ENCODE data around the gene EDIL3.

EDIL3 gene

DNA sequence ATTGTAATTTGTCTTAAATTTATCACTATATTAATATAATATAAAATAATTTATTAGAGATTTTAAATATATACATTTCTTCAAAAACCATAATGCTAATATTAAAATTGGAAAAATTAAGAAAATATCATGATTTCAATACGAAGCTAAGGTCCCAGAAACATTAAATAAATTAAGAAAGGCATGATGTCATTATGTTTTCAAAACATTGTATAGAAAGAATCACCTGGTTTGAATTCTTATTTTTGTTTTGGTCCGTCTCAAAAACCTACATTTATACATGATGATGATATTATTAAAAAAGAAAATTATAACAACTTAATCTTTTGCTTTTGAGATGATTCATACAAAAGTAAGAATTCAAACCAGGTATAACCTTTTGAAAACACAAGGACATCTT lies 8.2 kb upstream of the EDIL3 start:
- no peak overlapping the region for H3K9ac ChIP-seq (ENCODE audit: low read depth, low read length)
- H3K4me3 ChIP-seq (ENCODE audit: low read depth, low read length) = no peak overlapping the region
- no peaks in the 10 kb centered on the region for H3K27me3 ChIP-seq (ENCODE audit: control insufficient read depth, insufficient read depth, low read length)
- H3K36me3 ChIP-seq (ENCODE audit: control insufficient read depth, insufficient read depth, low read length) = no peaks in the 10 kb centered on the region
- H3K9me3 ChIP-seq (ENCODE audit: control insufficient read depth, insufficient read depth, low read length) = no peaks in the 10 kb centered on the region
- H3K4me1 ChIP-seq (ENCODE audit: control insufficient read depth, insufficient read depth, low read length) = no peaks in the 10 kb centered on the region

DNA sequence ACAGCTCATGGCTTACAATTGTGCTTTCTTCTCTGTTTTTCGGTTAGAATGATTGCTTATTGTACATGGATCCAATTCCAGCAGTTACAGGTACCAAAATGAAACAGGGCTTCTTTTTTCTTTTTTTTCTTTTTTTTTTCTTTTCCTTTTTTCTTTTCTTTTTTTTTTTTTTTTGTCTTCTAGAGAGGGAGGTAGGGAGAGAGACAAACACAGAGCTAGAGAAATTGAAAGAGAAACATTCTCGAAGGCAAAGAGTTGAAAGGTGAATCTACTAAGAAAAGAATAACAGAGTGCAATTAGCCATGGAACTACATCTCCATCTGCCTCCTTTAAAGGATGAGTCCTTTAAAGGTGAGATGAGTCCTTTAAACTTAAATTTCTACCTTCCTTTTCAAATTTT lies 1.0 kb upstream of the EDIL3 start:
- Histone ChIP-seq H3K36me3 (ENCODE audit: control insufficient read depth, insufficient read depth, low read length) (no peaks in the 10 kb centered on the region), H3K4me3 (ENCODE audit: low read depth, low read length) (peak overlapping the region; percentile 74), H3K27me3 (ENCODE audit: control insufficient read depth, insufficient read depth, low read length) (no peaks in the 10 kb centered on the region), H3K4me1 (ENCODE audit: control insufficient read depth, insufficient read depth, low read length) (peaks cover 4% of the 10 kb centered on the region), H3K9me3 (ENCODE audit: control insufficient read depth, insufficient read depth, low read length) (no peaks in the 10 kb centered on the region), H3K9ac (ENCODE audit: low read depth, low read length) (no peak overlapping the region)

DNA sequence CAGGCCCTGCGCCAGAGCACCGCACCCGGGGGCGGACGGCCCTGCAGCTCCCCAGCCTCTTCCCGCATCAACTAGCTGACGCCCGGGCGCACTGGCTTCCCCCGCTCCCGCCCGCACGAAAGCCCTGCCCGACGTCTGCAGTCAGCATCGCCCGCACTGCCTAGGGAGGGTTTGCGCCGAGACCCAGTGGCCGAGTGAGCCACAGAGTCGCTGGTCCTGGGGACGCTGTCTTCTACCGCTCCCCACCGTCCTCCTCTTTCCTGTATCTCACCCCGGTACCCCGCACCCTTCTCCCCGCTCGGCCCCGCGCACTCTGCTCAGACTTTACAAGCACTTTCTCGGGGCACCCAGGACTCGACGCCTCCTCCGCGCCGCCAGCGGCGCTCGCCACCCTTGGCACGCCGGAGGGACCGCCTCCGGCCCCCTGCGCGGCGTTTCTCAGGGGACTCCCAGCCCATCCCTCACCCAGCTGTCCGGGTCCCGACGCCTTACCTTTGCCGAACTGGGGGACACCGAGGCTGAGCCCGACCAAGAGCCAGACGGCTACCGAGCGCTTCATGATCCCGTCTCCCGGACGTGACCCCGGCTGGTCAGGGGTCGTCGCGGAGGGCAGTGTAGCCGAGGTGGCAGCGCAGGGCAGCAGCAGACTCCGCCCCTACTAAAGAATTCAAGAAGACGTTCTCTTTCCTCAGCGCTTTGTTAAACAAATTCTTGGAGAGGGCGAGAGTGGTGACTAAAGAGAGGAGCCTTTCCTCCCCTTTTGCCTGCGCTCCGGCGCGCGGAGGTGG lies 670 bp downstream of the EDIL3 start:
- Histone ChIP-seq H3K9me3 (ENCODE audit: control insufficient read depth, insufficient read depth, low read length) (no peaks in the 10 kb centered on the region), H3K4me3 (ENCODE audit: low read depth, low read length) (peak overlapping the region; percentile 74), H3K4me1 (ENCODE audit: control insufficient read depth, insufficient read depth, low read length) (peaks cover 4% of the 10 kb centered on the region), H3K27me3 (ENCODE audit: control insufficient read depth, insufficient read depth, low read length) (no peaks in the 10 kb centered on the region), H3K9ac (ENCODE audit: low read depth, low read length) (peak overlapping the region; percentile 81), H3K36me3 (ENCODE audit: control insufficient read depth, insufficient read depth, low read length) (no peaks in the 10 kb centered on the region)

DNA sequence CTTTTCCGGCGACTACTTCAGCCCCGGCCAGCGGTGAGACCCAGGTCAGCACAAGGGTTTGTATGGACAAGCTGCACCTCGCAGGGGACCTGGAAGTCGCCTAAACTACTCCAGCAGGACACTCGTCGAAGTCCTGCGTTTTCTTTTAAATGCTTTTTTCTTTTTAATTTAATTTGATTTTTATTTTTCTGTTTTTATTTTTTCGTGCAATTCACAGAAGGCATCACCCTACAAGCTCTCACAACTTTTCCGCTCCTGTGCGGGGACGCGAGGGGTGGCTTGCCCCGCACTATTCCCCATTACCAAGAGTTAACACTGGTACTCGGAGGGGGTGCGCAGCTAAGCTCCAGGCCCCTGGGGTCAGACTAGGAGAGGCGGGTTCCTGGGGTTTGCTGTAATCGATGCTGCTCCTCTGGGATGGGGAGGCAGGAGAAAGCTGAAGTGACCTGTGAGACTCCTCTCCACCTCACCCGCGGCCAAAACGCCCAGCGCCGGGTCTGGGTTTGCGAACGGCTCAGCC lies 1.3 kb downstream of the EDIL3 start:
- Histone ChIP-seq H3K9ac (ENCODE audit: low read depth, low read length) (peak overlapping the region; percentile 81), H3K27me3 (ENCODE audit: control insufficient read depth, insufficient read depth, low read length) (no peaks in the 10 kb centered on the region), H3K4me3 (ENCODE audit: low read depth, low read length) (peak overlapping the region; percentile 74)

DNA sequence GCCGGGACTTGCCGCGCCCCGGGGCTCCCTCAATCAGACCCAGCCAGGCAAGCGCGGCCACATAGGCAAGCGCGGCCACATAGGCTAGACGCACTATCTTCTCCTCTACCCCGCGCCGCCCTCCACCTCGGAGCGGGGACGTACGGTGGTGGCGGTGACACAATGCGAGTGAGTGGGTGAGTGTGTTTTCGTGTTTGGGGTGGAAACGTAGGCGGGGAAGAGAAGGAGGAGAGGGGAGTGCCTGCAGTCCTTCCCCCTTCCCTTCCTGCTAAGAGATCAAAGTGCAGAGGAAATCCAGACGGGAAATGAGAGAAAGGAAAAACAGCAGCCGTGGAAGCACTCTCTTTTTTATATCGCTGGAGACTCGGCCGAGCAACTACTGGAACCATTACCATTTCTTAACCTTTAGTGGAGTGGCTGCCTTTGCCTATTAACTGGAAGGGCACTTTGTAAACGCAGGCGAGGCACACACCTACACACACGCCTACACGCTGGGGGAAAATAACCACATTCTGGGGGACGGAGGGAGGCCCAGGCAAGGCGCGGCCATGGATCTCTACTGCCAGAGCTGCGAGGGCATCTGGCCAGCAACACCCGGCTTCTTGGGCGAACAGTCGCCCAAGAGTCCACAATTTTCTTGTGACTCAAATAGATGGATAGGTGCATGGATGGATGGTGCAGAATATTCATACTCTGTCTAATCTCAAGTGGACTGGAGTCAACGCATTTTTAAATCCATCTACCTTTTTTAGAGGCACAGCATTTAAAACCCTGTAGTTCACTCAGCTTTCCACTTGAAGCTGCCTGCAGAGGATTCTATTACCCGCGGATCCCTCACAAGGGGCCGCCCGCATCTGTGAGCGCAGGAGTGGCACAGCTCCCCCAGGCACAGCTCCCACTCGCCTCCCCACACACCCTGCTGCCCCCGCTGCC lies 2.1 kb downstream of the EDIL3 start:
- Histone ChIP-seq H3K4me1 (ENCODE audit: control insufficient read depth, insufficient read depth, low read length) (peaks cover 7% of the 10 kb centered on the region), H3K9me3 (ENCODE audit: control insufficient read depth, insufficient read depth, low read length) (no peaks in the 10 kb centered on the region), H3K27me3 (ENCODE audit: control insufficient read depth, insufficient read depth, low read length) (no peaks in the 10 kb centered on the region), H3K9ac (ENCODE audit: low read depth, low read length) (peak overlapping the region; percentile 81), H3K4me3 (ENCODE audit: low read depth, low read length) (peak overlapping the region; percentile 74), H3K36me3 (ENCODE audit: control insufficient read depth, insufficient read depth, low read length) (no peaks in the 10 kb centered on the region)

More for the DNA sequence above, 1.3 kb downstream of the EDIL3 start:
- no peaks in the 10 kb centered on the region for H3K36me3 ChIP-seq (ENCODE audit: control insufficient read depth, insufficient read depth, low read length)
- no peaks in the 10 kb centered on the region for H3K9me3 ChIP-seq (ENCODE audit: control insufficient read depth, insufficient read depth, low read length)
- peaks cover 5% of the 10 kb centered on the region for H3K4me1 ChIP-seq (ENCODE audit: control insufficient read depth, insufficient read depth, low read length)

DNA sequence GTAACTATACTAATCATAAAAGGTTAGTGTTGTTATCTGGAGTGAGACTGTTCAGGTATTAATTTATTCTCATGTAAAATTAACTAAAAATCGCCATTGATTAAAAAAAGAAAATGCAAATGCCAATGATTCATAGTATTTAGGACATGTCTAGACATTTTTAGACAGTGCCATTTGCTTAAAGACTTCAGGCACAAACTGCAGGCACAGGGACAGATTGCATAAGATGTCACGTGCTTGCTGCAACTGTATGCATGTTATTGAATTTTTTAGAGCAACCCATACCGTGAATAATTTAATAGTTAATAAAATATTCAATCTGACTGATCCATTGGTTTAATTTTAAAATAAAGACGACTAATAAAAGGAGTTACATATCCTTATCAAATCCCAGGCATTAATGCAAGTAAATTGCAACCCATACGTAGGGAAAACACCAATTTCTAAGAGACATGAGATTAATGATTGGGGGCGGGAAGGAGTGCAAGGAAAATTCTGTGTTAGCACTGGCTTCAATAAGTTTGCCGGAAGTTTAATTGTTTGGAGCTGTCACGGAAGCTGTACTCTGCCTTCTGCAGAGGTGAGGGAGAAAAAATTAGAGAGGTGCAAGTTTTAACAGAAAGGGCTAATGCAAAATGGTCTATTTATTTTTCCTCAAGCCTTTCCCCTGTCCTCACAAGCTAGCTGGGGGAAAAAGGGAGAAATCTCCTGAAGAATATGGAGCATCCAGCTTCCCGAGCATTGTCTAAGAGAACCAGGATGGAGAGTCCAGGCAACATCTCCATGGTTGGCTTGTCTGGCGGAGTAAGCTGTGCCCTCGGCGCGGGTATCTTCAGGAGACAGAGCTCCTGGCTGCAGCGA lies 2.9 kb downstream of the EDIL3 start:
- H3K36me3 ChIP-seq (ENCODE audit: control insufficient read depth, insufficient read depth, low read length) = no peaks in the 10 kb centered on the region
- peaks cover 7% of the 10 kb centered on the region for H3K4me1 ChIP-seq (ENCODE audit: control insufficient read depth, insufficient read depth, low read length)
- H3K9me3 ChIP-seq (ENCODE audit: control insufficient read depth, insufficient read depth, low read length) = no peaks in the 10 kb centered on the region
- H3K27me3 ChIP-seq (ENCODE audit: control insufficient read depth, insufficient read depth, low read length) = no peaks in the 10 kb centered on the region
- H3K4me3 ChIP-seq (ENCODE audit: low read depth, low read length) = peak overlapping the region; percentile 74
- H3K9ac ChIP-seq (ENCODE audit: low read depth, low read length) = peak overlapping the region; percentile 81

DNA sequence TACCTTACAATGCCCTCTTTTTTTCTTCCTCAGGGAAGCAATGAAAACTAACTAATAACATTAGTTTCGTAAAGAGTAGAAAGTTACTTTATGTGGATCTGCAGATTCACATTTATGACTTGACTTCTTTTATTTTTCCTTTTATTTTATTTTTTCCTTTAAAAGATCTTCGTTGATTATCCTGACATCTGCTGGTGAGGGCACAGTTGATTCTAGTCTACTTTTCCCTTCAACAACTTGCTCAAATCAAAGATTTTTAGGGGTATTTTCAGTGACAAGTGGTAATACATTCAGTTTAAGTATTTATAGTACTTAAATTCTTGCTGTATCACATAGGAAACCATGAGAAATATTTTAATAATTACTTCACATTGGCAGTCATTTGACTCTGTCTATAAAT lies 4.9 kb downstream of the EDIL3 start:
- no peaks in the 10 kb centered on the region for H3K9me3 ChIP-seq (ENCODE audit: control insufficient read depth, insufficient read depth, low read length)

DNA sequence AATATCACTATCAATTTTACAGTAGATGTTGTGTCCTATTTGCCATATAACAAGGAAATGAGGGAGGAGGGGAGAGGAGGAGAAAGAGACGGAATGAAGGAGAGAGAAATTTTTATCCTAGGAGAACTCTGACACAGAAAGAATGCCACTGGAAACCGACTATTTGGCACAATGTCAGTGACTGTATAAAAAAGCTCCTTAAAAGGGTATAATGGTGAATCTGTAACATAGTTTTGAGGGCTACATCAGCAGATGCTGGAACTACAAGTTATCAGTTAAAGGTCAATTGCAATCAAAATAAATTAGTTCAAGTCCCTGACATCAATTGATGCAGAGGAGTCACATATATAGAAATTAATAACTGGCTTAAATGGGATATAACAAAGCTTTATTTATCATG lies 5.7 kb downstream of the EDIL3 start:
- H3K4me1 ChIP-seq (ENCODE audit: control insufficient read depth, insufficient read depth, low read length) = peaks cover 3% of the 10 kb centered on the region
- H3K36me3 ChIP-seq (ENCODE audit: control insufficient read depth, insufficient read depth, low read length) = no peaks in the 10 kb centered on the region
- no peaks in the 10 kb centered on the region for H3K9me3 ChIP-seq (ENCODE audit: control insufficient read depth, insufficient read depth, low read length)
- no peaks in the 10 kb centered on the region for H3K27me3 ChIP-seq (ENCODE audit: control insufficient read depth, insufficient read depth, low read length)
- no peak overlapping the region for H3K9ac ChIP-seq (ENCODE audit: low read depth, low read length)
- no peak overlapping the region for H3K4me3 ChIP-seq (ENCODE audit: low read depth, low read length)

More for the DNA sequence above, 4.9 kb downstream of the EDIL3 start:
- Histone ChIP-seq H3K4me1 (ENCODE audit: control insufficient read depth, insufficient read depth, low read length) (peaks cover 3% of the 10 kb centered on the region), H3K36me3 (ENCODE audit: control insufficient read depth, insufficient read depth, low read length) (no peaks in the 10 kb centered on the region), H3K9ac (ENCODE audit: low read depth, low read length) (no peak overlapping the region), H3K27me3 (ENCODE audit: control insufficient read depth, insufficient read depth, low read length) (no peaks in the 10 kb centered on the region), H3K4me3 (ENCODE audit: low read depth, low read length) (no peak overlapping the region)

DNA sequence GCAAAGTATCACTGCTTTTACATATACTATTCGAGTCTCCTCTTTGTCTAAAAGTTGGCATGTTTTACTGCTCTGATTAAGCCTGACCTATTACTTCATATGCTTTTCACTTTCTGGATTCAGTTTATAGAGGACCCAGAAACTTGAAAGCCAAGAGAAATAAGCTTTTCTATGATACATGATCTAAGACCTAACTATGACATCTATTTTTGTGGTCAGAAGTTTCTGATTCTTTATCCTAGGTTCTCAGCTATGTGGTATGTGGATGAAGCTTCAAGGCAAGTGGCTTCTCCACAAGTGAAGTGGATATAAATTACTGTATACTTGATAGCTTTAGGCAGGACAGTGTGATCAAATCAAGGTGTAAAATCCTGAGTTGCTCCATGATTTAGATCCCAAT lies 6.3 kb downstream of the EDIL3 start:
- no peaks in the 10 kb centered on the region for H3K9me3 ChIP-seq (ENCODE audit: control insufficient read depth, insufficient read depth, low read length)
- no peak overlapping the region for H3K9ac ChIP-seq (ENCODE audit: low read depth, low read length)
- H3K4me3 ChIP-seq (ENCODE audit: low read depth, low read length) = no peak overlapping the region
- no peaks in the 10 kb centered on the region for H3K36me3 ChIP-seq (ENCODE audit: control insufficient read depth, insufficient read depth, low read length)
- H3K4me1 ChIP-seq (ENCODE audit: control insufficient read depth, insufficient read depth, low read length) = peaks cover 3% of the 10 kb centered on the region
- no peaks in the 10 kb centered on the region for H3K27me3 ChIP-seq (ENCODE audit: control insufficient read depth, insufficient read depth, low read length)

DNA sequence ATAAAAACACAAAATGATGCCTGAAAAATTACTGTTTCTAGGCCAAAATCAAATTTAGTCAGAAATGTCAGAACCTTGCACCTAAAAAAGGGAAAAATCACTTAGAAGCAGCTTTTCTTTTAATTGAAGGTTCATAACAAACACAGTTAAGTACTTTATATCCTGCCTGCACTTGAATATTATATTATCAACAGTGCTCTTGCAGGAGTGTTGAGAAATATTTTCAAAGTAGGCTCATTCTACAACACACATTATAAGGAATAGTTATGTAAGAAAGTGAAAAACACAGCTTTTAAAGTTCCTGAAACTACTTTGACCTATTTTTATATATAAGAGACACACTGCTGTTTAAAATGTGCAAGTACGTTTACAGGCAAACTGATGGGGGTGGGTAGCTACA lies 8.3 kb downstream of the EDIL3 start:
- H3K36me3 ChIP-seq (ENCODE audit: control insufficient read depth, insufficient read depth, low read length) = no peaks in the 10 kb centered on the region
- H3K9ac ChIP-seq (ENCODE audit: low read depth, low read length) = no peak overlapping the region
- peaks cover 3% of the 10 kb centered on the region for H3K4me1 ChIP-seq (ENCODE audit: control insufficient read depth, insufficient read depth, low read length)
- no peaks in the 10 kb centered on the region for H3K9me3 ChIP-seq (ENCODE audit: control insufficient read depth, insufficient read depth, low read length)
- no peaks in the 10 kb centered on the region for H3K27me3 ChIP-seq (ENCODE audit: control insufficient read depth, insufficient read depth, low read length)
- no peak overlapping the region for H3K4me3 ChIP-seq (ENCODE audit: low read depth, low read length)

DNA sequence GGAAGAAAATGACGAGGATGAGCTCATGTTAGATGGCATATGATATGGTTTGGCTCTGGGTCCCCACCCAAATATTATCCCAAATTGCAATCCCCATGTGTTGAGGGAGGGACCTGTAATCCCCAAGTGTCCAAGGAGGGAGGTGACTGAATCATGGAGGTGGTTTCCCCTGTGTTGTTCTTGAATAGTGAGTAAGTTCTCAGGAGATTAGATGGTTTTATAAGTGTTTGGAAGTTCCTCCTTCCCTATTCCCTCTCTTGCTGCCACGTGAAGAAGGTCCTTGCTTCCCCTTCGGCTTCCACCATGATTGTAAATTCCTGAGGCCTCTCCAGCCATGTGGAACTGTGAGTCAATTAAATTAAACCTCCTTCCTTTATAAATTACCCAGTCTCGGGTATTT lies 10.1 kb downstream of the EDIL3 start:
- no peaks in the 10 kb centered on the region for H3K9me3 ChIP-seq (ENCODE audit: control insufficient read depth, insufficient read depth, low read length)
- H3K4me1 ChIP-seq (ENCODE audit: control insufficient read depth, insufficient read depth, low read length) = peaks cover 3% of the 10 kb centered on the region
- no peak overlapping the region for H3K9ac ChIP-seq (ENCODE audit: low read depth, low read length)
- no peaks in the 10 kb centered on the region for H3K27me3 ChIP-seq (ENCODE audit: control insufficient read depth, insufficient read depth, low read length)
- H3K36me3 ChIP-seq (ENCODE audit: control insufficient read depth, insufficient read depth, low read length) = no peaks in the 10 kb centered on the region
- no peak overlapping the region for H3K4me3 ChIP-seq (ENCODE audit: low read depth, low read length)

Measured in iPS-15b (cell line).